HCT116 (cell line): ENCODE results near the gene HOXD11. TPM values are rescaled to one million over a fixed set of nuclear protein-coding genes. Genes with fewer than 3 reads are reported as not detected.

ENCODE experiments used
- ATAC-seq: fragments of 200-7000 bp; cut with Tn5 transposase; 2 replicates; pipeline ENCODE4 v1.9.1; 2020; ENCODE audit warnings: mild to moderate bottlenecking, moderate library complexity
- BruUV-seq: library from RNA; stranded (reverse); fragments of 400-500 nt; replicated peaks from 2 replicates; lab custom pipeline; 2021; lab: Mats Ljungman, UMichigan
- CTCF ChIA-PET: fragments of 300-600 bp; sonication (Branson Sonifier 250); formaldehyde crosslinking; loops from one replicate; lab custom pipeline; 2021; ENCODE audit warnings: antibody characterized with exemption; lab: Charles Lee
- POLR2A ChIA-PET: fragments of 300-600, 350-600 bp; sonication (Branson Sonifier 250); formaldehyde crosslinking; loops from one replicate; lab custom pipeline; 2021; ENCODE audit warnings: antibody characterized with exemption; lab: Charles Lee
- RAD21 ChIA-PET, 2 experiments: fragments of 300-600 bp; sonication (Branson Sonifier 250); formaldehyde crosslinking; loops; one replicate each; lab custom pipeline; 2023; ENCODE audit warnings: low total read pairs in 2 of 2; ENCODE audit not compliant: uncharacterized antibody in 2 of 2, unreplicated experiment in 2 of 2, low non-redundant PET in 1 of 2; lab: Charles Lee
- DNase-seq: peaks from one replicate; pipeline ENCODE4 v3.0.0-alpha.2; 2010; ENCODE audit warnings: low read depth, low spot score
- H2AFZ ChIP-seq: fragments of 200-600 bp; shearing (Covaris generic), sonication (generic); 2 replicates; pipeline ENCODE4 v1.6.1; 2017; ENCODE audit warnings: low read depth, mixed run types, mixed read lengths, antibody characterized with exemption, low read length; ENCODE audit not compliant: poor library complexity, severe bottlenecking
- H3K27ac ChIP-seq: 2 replicates; pipeline ENCODE4 v1.5.1; 2012; ENCODE audit warnings: low read depth, low read length
- H3K27me3 ChIP-seq: fragments of 200-600 bp; sonication (generic); 2 replicates; pipeline ENCODE4 v1.6.1; 2016; ENCODE audit warnings: mixed run types, low read length, mixed read lengths; ENCODE audit not compliant: insufficient read depth
- H3K36me3 ChIP-seq, 2 experiments: fragments of 200-500 bp in 1 of 2; fragments of 200-600 bp in 1 of 2; sonication (Bioruptor generic) in 1 of 2; sonication (generic) in 1 of 2; 2 replicates each; pipeline versions ENCODE4 v1.5.1 to v1.6.1; 2014 to 2016; ENCODE audit warnings: low read length in 2 of 2, inconsistent platforms in 1 of 2, mixed read lengths in 1 of 2, mixed run types in 1 of 2; ENCODE audit not compliant: insufficient read depth in 2 of 2, control insufficient read depth in 1 of 2
- H3K4me1 ChIP-seq, 2 experiments: fragments of 200-600 bp in 1 of 2; sonication (generic) in 1 of 2; 2 replicates each; pipeline versions ENCODE4 v1.5.1 to v1.6.1; 2012 to 2017; ENCODE audit warnings: low read length in 2 of 2, inconsistent platforms in 1 of 2, mild to moderate bottlenecking in 1 of 2, mixed read lengths in 1 of 2, mixed run types in 1 of 2, moderate library complexity in 1 of 2; ENCODE audit not compliant: insufficient read depth in 2 of 2, control insufficient read depth in 1 of 2
- H3K4me2 ChIP-seq: fragments of 200-600 bp; sonication (generic); 2 replicates; pipeline ENCODE4 v1.6.1; 2017; ENCODE audit warnings: mixed run types, low read length, mixed read lengths
- H3K4me3 ChIP-seq, 2 experiments: fragments of 200-600 bp in 1 of 2; sonication (generic) in 1 of 2; replicated peaks in 1 of 2; 2 replicates each; pipeline ENCODE4 v1.5.1; 2011 to 2016; ENCODE audit warnings: low read length in 2 of 2, control low read depth in 1 of 2, low read depth in 1 of 2, mild to moderate bottlenecking in 1 of 2, mixed read lengths in 1 of 2, mixed run types in 1 of 2
- H3K79me2 ChIP-seq: fragments of 200-600 bp; sonication (generic); 2 replicates; pipeline ENCODE4 v1.6.1; 2017; ENCODE audit warnings: mild to moderate bottlenecking, mixed run types, low read length, moderate library complexity, mixed read lengths; ENCODE audit not compliant: insufficient read depth
- H3K9ac ChIP-seq: fragments of 200-600 bp; sonication (generic); 2 replicates; pipeline ENCODE4 v1.6.1; 2016; ENCODE audit warnings: low read length, mixed read lengths
- H3K9me2 ChIP-seq: fragments of 200-600 bp; sonication (generic), shearing (Covaris generic); 2 replicates; pipeline ENCODE4 v1.6.1; 2017; ENCODE audit warnings: mixed run types, mild to moderate bottlenecking, moderate library complexity; ENCODE audit not compliant: insufficient read depth
- H3K9me3 ChIP-seq, 2 experiments: fragments of 200-500 bp in 1 of 2; fragments of 200-600 bp in 1 of 2; sonication (Bioruptor generic) in 1 of 2; sonication (generic) in 1 of 2; 2 replicates each; pipeline ENCODE4 v1.6.1; 2014 to 2017; ENCODE audit warnings: low read length in 2 of 2, mixed read lengths in 2 of 2, inconsistent platforms in 1 of 2, low read depth in 1 of 2, mild to moderate bottlenecking in 1 of 2, mixed run types in 1 of 2, moderate library complexity in 1 of 2; ENCODE audit not compliant: control insufficient read depth in 1 of 2, insufficient read depth in 1 of 2
- H4K20me1 ChIP-seq: fragments of 200-600 bp; sonication (generic), shearing (Covaris generic); 2 replicates; pipeline ENCODE4 v1.6.1; 2017; ENCODE audit warnings: mixed run types, mild to moderate bottlenecking, moderate library complexity; ENCODE audit not compliant: insufficient read depth
- CEBPB ChIP-seq: IDR thresholded peaks from 2 replicates; pipeline ENCODE4 v1.6.1; 2012; ENCODE audit warnings: low read depth
- EGR1 ChIP-seq: IDR thresholded peaks from 2 replicates; pipeline ENCODE4 v1.6.1; 2012; ENCODE audit warnings: low read depth
- ELF1 ChIP-seq: IDR thresholded peaks from 2 replicates; pipeline ENCODE4 v1.6.1; 2012; ENCODE audit warnings: low read depth, borderline replicate concordance
- EZH2phosphoT487 ChIP-seq: fragments of 200-600 bp; IDR thresholded peaks from 2 replicates; pipeline ENCODE4 v1.6.1; 2018; ENCODE audit warnings: antibody characterized with exemption, borderline replicate concordance
- JUND ChIP-seq: IDR thresholded peaks from 2 replicates; pipeline ENCODE4 v1.6.1; 2012
- POLR2A ChIP-seq: IDR thresholded peaks from 2 replicates; pipeline ENCODE4 v1.7.0; 2011; ENCODE audit warnings: borderline replicate concordance; ENCODE audit not compliant: insufficient read depth, insufficient read length; ENCODE audit errors: extremely low read depth
- POLR2AphosphoS5 ChIP-seq: IDR thresholded peaks from 2 replicates; pipeline ENCODE4 v1.6.1; 2011; ENCODE audit warnings: mild to moderate bottlenecking, low read depth, low read length, moderate library complexity
- RAD21 ChIP-seq: IDR thresholded peaks from 2 replicates; pipeline ENCODE4 v1.6.1; 2012; ENCODE audit warnings: low read depth, mild to moderate bottlenecking
- SIN3A ChIP-seq: IDR thresholded peaks from 2 replicates; pipeline ENCODE4 v1.6.1; 2012; ENCODE audit warnings: low read depth
- SP1 ChIP-seq: IDR thresholded peaks from 2 replicates; pipeline ENCODE4 v1.6.1; 2012; ENCODE audit warnings: low read depth
- SRF ChIP-seq: IDR thresholded peaks from 2 replicates; pipeline ENCODE4 v1.6.1; 2012; ENCODE audit warnings: low read depth
- TCF7L2 ChIP-seq: IDR thresholded peaks from 2 replicates; pipeline ENCODE4 v1.7.0; 2011; ENCODE audit warnings: borderline replicate concordance, inconsistent platforms; ENCODE audit not compliant: insufficient read depth, insufficient read length; ENCODE audit errors: extremely low read depth
- intact Hi-C: fragments of 100-400 bp; cut with micrococcal nuclease; formaldehyde crosslinking; loops from 2 replicates; pipeline ENCODE4 v1.10.0; 2022
- total RNA-seq: library from RNA; stranded (reverse); gene quantifications from one replicate; pipeline ENCODE4 v1.2.1, GENCODE V29; 2021; ENCODE audit not compliant: unreplicated experiment
- TF ChIP-seq, protein P1 (sequence below): IDR thresholded peaks from 2 replicates; pipeline ENCODE4 v1.6.1; 2012
- TF ChIP-seq, protein P2 (sequence below): IDR thresholded peaks from 2 replicates; pipeline ENCODE4 v1.6.1; 2012; ENCODE audit warnings: low read depth

The HOXD11 gene
- total RNA-seq, 1 experiment from 2014 or later: not detected

DNA sequence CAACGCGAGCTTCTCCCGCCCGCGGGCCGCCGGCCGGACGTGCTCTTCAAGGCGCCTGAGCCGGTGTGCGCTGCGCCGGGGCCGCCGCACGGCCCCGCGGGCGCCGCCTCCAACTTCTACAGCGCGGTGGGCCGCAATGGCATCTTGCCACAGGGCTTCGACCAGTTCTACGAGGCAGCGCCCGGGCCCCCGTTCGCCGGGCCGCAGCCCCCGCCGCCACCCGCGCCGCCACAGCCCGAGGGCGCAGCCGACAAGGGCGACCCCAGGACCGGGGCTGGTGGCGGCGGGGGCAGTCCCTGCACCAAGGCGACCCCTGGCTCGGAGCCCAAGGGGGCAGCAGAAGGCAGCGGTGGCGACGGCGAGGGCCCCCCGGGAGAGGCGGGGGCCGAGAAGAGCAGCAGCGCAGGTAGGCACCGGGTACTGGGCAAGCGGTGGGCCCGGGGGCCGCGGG is 676 bp downstream of the HOXD11 start (continued):
- TF ChIP-seq SRF (no peak), EGR1 (no peak), ELF1 (no peak), JUND (no peak), SP1 (no peak), POLR2A (no peak), TCF7L2 (no peak), SIN3A (no peak), EZH2phosphoT487 (no peak), CEBPB (no peak), POLR2AphosphoS5 (no peak), RAD21 (no peak)
- TF ChIP-seq, protein P1, sequence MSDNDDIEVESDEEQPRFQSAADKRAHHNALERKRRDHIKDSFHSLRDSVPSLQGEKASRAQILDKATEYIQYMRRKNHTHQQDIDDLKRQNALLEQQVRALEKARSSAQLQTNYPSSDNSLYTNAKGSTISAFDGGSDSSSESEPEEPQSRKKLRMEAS: no peak

DNA sequence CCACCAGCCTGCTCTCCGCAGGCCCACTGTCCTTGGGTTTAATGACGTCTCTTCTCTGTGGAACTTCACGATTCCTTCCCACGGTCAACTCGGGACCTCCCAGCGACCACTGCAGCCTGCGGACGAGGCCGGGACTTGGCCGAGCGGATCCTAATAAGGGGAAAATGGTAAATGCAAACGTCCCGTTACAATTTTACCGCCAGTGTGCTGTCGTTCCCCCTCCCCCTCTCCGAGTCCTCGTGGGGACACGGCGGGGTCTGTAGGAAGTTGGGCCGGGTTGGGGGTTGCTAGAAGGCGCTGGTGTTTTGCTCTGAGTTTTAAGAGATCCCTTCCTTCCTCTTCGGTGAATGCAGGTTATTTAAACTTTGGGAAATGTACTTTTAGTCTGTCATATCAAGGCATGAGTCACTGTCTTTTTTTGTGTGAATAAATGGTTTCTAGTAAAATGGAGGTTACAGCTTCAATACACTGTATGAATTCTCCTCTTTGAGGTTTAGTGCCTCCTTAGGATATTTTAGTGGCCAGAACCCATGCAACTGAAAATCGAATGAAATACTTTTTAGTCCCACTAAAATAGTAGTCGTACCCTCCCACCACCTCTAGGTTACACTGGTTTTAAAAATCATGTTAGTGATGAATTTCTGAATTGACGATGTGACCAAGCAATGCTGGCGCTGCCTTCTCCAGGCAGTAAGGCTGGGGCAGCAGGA is 2.3 kb downstream of the HOXD11 start:
- no peak overlapping the region for H3K4me2 ChIP-seq
- H3K27ac ChIP-seq: no peak overlapping the region
- no peak overlapping the region for H3K4me3 ChIP-seq
- H2AFZ ChIP-seq: no peak overlapping the region
- no peaks in the 10 kb centered on the region for H3K79me2 ChIP-seq
- POLR2A ChIA-PET: no interaction called here
- BruUV-seq: no TSS peak
- no peaks in the 10 kb centered on the region for H3K9me3 ChIP-seq
- H3K9me2 ChIP-seq: no peaks in the 10 kb centered on the region
- TF ChIP-seq EZH2phosphoT487: no peak
- TF ChIP-seq, protein P2, sequence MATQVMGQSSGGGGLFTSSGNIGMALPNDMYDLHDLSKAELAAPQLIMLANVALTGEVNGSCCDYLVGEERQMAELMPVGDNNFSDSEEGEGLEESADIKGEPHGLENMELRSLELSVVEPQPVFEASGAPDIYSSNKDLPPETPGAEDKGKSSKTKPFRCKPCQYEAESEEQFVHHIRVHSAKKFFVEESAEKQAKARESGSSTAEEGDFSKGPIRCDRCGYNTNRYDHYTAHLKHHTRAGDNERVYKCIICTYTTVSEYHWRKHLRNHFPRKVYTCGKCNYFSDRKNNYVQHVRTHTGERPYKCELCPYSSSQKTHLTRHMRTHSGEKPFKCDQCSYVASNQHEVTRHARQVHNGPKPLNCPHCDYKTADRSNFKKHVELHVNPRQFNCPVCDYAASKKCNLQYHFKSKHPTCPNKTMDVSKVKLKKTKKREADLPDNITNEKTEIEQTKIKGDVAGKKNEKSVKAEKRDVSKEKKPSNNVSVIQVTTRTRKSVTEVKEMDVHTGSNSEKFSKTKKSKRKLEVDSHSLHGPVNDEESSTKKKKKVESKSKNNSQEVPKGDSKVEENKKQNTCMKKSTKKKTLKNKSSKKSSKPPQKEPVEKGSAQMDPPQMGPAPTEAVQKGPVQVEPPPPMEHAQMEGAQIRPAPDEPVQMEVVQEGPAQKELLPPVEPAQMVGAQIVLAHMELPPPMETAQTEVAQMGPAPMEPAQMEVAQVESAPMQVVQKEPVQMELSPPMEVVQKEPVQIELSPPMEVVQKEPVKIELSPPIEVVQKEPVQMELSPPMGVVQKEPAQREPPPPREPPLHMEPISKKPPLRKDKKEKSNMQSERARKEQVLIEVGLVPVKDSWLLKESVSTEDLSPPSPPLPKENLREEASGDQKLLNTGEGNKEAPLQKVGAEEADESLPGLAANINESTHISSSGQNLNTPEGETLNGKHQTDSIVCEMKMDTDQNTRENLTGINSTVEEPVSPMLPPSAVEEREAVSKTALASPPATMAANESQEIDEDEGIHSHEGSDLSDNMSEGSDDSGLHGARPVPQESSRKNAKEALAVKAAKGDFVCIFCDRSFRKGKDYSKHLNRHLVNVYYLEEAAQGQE: no peak
- no peaks in the 10 kb centered on the region for H4K20me1 ChIP-seq
- DNase-seq: no peak
- H3K4me1 ChIP-seq: peaks cover 0 to 18% of the 10 kb centered on the region in 2 experiments; a peak in 1 of 4 replicates
- H3K27me3 ChIP-seq: no peaks in the 10 kb centered on the region
- no peak for ATAC-seq
- RAD21 ChIA-PET: no interaction called here
- H3K36me3 ChIP-seq: no peaks in the 10 kb centered on the region
- intact Hi-C loops: no loop called here
- CTCF ChIA-PET: no interaction called here
- no peak overlapping the region for H3K9ac ChIP-seq
